ENCODE data around the gene PDE4D.

DNA sequence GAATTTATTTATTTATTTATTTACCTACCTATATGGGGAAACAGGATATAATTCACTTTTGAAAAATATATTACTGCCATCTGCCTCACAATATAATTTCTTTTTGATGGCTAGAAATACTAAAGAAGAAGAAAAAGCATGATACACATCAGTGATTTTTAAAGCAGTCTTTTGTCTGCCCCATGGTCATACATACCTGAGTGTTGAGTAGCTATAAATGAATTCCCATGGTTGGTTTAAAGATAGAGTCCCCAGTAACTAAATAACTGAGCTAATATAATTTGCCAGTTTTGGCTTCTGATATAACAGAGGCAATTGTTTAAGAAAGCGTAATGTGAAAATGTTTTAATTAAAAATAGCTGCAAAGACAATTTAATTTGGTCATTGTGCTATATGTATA lies 447.8 kb downstream of the PDE4D start:
- no peak for TF ChIP-seq POLR2A (IDR thresholded peaks at IDR 0.05)
- TF ChIP-seq, protein P1, sequence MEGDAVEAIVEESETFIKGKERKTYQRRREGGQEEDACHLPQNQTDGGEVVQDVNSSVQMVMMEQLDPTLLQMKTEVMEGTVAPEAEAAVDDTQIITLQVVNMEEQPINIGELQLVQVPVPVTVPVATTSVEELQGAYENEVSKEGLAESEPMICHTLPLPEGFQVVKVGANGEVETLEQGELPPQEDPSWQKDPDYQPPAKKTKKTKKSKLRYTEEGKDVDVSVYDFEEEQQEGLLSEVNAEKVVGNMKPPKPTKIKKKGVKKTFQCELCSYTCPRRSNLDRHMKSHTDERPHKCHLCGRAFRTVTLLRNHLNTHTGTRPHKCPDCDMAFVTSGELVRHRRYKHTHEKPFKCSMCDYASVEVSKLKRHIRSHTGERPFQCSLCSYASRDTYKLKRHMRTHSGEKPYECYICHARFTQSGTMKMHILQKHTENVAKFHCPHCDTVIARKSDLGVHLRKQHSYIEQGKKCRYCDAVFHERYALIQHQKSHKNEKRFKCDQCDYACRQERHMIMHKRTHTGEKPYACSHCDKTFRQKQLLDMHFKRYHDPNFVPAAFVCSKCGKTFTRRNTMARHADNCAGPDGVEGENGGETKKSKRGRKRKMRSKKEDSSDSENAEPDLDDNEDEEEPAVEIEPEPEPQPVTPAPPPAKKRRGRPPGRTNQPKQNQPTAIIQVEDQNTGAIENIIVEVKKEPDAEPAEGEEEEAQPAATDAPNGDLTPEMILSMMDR (IDR thresholded peaks at IDR 0.05) = no peak

All from esophagus squamous epithelium (tissue), 4 donors.